Liver (tissue), 9 donors: Measurements from ENCODE around the gene CCDC141. TPM values are rescaled to one million over a fixed set of nuclear protein-coding genes. Genes with fewer than 3 reads are reported as not detected.

Experiments
- DNase-seq: peaks from one replicate; pipeline ENCODE4 v3.0.0-alpha.2; 2017; ENCODE audit warnings: low spot score
- H3K27ac ChIP-seq, 2 donors: one replicate each; pipeline ENCODE4 v1.7.0; 2013; ENCODE audit warnings: inconsistent platforms in 2 of 2, low read length in 2 of 2, control low read depth in 1 of 2, low read depth in 1 of 2, mild to moderate bottlenecking in 1 of 2
- H3K27me3 ChIP-seq, 4 donors: one replicate each; pipeline versions ENCODE4 v1.6.1 to v1.7.0; 2013; ENCODE audit warnings: low read length in 3 of 4, inconsistent platforms in 1 of 4, mild to moderate bottlenecking in 1 of 4, moderate library complexity in 1 of 4; ENCODE audit not compliant: control insufficient read depth in 4 of 4, insufficient read depth in 4 of 4
- H3K36me3 ChIP-seq, 4 donors: one replicate each; pipeline versions ENCODE4 v1.6.1 to v1.7.0; 2013; ENCODE audit warnings: low read length in 3 of 4, mild to moderate bottlenecking in 3 of 4, low read depth in 1 of 4, moderate library complexity in 1 of 4; ENCODE audit not compliant: control insufficient read depth in 4 of 4, insufficient read depth in 3 of 4
- H3K4me1 ChIP-seq, 4 donors: one replicate each; pipeline versions ENCODE4 v1.6.1 to v1.7.0; 2013; ENCODE audit warnings: low read length in 3 of 4, mild to moderate bottlenecking in 3 of 4, moderate library complexity in 1 of 4; ENCODE audit not compliant: control insufficient read depth in 4 of 4, insufficient read depth in 4 of 4
- H3K4me3 ChIP-seq, 3 donors: one replicate each; pipeline versions ENCODE4 v1.6.1 to v1.7.0; 2013; ENCODE audit warnings: low read length in 3 of 3, control low read depth in 1 of 3, low read depth in 1 of 3, mild to moderate bottlenecking in 1 of 3
- H3K9ac ChIP-seq, 2 donors: one replicate each; pipeline ENCODE4 v1.7.0; 2013; ENCODE audit warnings: low read length in 2 of 2, mild to moderate bottlenecking in 2 of 2, moderate library complexity in 2 of 2, control low read depth in 1 of 2, low read depth in 1 of 2
- H3K9me3 ChIP-seq, 4 donors: one replicate each; pipeline versions ENCODE4 v1.6.1 to v1.7.0; 2013; ENCODE audit warnings: low read length in 3 of 4; ENCODE audit not compliant: control insufficient read depth in 4 of 4
- FOXA1 ChIP-seq: IDR thresholded peaks from 2 replicates; pipeline ENCODE4 v1.6.1; 2016; ENCODE audit warnings: antibody characterized with exemption
- HNF4G ChIP-seq: IDR thresholded peaks from 2 replicates; pipeline ENCODE4 v1.6.1; 2016; ENCODE audit warnings: antibody characterized with exemption
- JUND ChIP-seq, 2 donors: IDR thresholded peaks; 2 replicates each; pipeline ENCODE4 v1.6.1; 2016; ENCODE audit warnings: antibody characterized with exemption in 2 of 2
- NR2F2 ChIP-seq: IDR thresholded peaks from 2 replicates; pipeline ENCODE4 v1.6.1; 2016; ENCODE audit warnings: antibody characterized with exemption
- RAD21 ChIP-seq, 2 donors: IDR thresholded peaks; 2 replicates each; pipeline ENCODE4 v1.6.1; 2016; ENCODE audit warnings: antibody characterized with exemption in 2 of 2, mild to moderate bottlenecking in 2 of 2
- RXRA ChIP-seq, 2 donors: IDR thresholded peaks; 2 replicates each; pipeline ENCODE4 v1.6.1; 2017 to 2018; ENCODE audit warnings: antibody characterized with exemption in 2 of 2, mild to moderate bottlenecking in 1 of 2
- SP1 ChIP-seq: IDR thresholded peaks from 2 replicates; pipeline ENCODE4 v1.6.1; 2018; ENCODE audit warnings: antibody characterized with exemption, mild to moderate bottlenecking
- TAF1 ChIP-seq: conservative IDR thresholded peaks from 2 replicates; pipeline ENCODE4 v1.6.1; 2016; ENCODE audit warnings: antibody characterized with exemption, mild to moderate bottlenecking
- YY1 ChIP-seq: IDR thresholded peaks from 2 replicates; pipeline ENCODE4 v1.6.1; 2016; ENCODE audit warnings: antibody characterized with exemption, mild to moderate bottlenecking
- WGBS: extraction: QIAGEN DNeasy Blood & Tissue Kit; methylation state at CpG from one replicate; pipeline ENCODE4 v1.1.7; 2013; 5-methylcytosine and 5-hydroxymethylcytosine counted together
- polyA plus RNA-seq, 2 donors: library from polyadenylated mRNA; stranded (reverse) in 1 of 2; unstranded in 1 of 2; fragments of 200-250 nt in 1 of 2; fragments of >200 nt in 1 of 2; fragmentation: Nextera tagmentation in 1 of 2; extraction: Ambion mirVana in 1 of 2; gene quantifications; one replicate each; pipeline versions ENCODE4 v1.2.1 to v1.2.3, GENCODE V29; 2013 to 2015
- total RNA-seq, 2 donors: library from RNA; depleted of rRNA; stranded (reverse); fragments of >200 nt; gene quantifications; one replicate each; pipeline ENCODE4 v1.2.3, GENCODE V29; 2014
- TF ChIP-seq, protein P1 (sequence below): IDR thresholded peaks from 2 replicates; pipeline ENCODE4 v1.6.1; 2016; ENCODE audit warnings: antibody characterized with exemption
- TF ChIP-seq, protein P2 (sequence below): fragments of 150-350 bp; IDR thresholded peaks from 2 replicates; pipeline ENCODE4 v1.5.1; 2017; ENCODE audit warnings: improper control_type of control experiment, low read depth, low read length; ENCODE audit not compliant: missing input control
- TF ChIP-seq, protein P3 (sequence below): IDR thresholded peaks from 2 replicates; pipeline ENCODE4 v1.6.1; 2016; ENCODE audit warnings: antibody characterized with exemption
- TF ChIP-seq, protein P4 (sequence below): IDR thresholded peaks from 2 replicates; pipeline ENCODE4 v1.6.1; 2016; ENCODE audit warnings: antibody characterized with exemption, mild to moderate bottlenecking
- TF ChIP-seq, protein P5 (sequence below): IDR thresholded peaks from 2 replicates; pipeline ENCODE4 v1.6.1; 2016; ENCODE audit warnings: antibody characterized with exemption
- donor health status: healthy.
- donor health status: healthy.
- donor health status: healthy.
- donor health status: healthy.
- donor health status: healthy.

CCDC141 gene
- total and polyA plus RNA-seq, 4 donors, result 0.05 to 1.0 (median 0.39) TPM

DNA sequence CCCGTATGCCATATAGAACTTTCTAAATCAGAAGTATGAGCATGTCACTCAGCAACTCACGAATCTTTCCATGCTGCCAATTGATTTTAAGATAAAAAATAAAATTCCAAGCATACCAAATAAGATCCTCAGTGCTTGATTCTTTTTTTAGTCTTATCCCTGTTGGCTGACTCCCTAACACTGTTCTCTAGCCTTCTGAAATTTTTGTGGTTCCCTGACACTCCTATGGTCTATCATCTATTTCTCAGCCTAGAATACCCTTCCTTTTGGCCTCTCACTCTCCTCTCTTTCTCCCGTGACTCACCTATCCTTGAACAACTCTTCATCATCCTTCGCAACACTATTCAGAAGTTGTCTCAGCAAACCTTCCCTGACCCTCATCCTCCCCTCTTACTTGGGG, 50.5 kb downstream of the CCDC141 start:
- Histone ChIP-seq H3K27me3 (no peaks in the 10 kb centered on the region), H3K4me1 (no peaks in the 10 kb centered on the region), H3K36me3 (no peaks in the 10 kb centered on the region), H3K9me3 (no peaks in the 10 kb centered on the region), H3K27ac (no peak overlapping the region), H3K9ac (no peak overlapping the region), H3K4me3 (no peak overlapping the region)
- DNase-seq, result no peak
- 85% methylated on average over 4 of the region's 4 CpGs for whole genome bisulfite sequencing
- TF ChIP-seq, protein P1, sequence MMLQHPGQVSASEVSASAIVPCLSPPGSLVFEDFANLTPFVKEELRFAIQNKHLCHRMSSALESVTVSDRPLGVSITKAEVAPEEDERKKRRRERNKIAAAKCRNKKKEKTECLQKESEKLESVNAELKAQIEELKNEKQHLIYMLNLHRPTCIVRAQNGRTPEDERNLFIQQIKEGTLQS, result no peak
- TF ChIP-seq, protein P2, sequence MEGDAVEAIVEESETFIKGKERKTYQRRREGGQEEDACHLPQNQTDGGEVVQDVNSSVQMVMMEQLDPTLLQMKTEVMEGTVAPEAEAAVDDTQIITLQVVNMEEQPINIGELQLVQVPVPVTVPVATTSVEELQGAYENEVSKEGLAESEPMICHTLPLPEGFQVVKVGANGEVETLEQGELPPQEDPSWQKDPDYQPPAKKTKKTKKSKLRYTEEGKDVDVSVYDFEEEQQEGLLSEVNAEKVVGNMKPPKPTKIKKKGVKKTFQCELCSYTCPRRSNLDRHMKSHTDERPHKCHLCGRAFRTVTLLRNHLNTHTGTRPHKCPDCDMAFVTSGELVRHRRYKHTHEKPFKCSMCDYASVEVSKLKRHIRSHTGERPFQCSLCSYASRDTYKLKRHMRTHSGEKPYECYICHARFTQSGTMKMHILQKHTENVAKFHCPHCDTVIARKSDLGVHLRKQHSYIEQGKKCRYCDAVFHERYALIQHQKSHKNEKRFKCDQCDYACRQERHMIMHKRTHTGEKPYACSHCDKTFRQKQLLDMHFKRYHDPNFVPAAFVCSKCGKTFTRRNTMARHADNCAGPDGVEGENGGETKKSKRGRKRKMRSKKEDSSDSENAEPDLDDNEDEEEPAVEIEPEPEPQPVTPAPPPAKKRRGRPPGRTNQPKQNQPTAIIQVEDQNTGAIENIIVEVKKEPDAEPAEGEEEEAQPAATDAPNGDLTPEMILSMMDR, result no peak

DNA sequence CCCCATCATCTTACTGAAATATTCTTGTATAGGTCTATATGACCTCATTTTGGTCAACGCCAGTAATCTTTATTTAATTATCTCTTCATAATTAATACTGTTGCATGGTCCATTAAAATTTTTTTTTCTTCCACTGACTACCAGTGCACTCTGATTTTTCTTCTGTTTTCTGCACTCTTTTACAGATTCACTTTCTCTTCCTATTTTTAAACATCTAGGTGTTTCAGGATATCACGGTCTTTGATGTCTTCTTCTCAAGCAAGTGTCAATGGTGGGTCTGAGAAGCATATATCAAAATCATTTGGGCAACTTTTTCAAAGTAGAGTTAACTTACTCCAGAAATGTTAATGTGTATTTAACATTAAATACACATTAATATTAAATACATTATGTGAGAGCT, 51.4 kb downstream of the CCDC141 start:
- H3K27ac ChIP-seq, result no peak overlapping the region
- WGBS, result 88% methylated on average over 2 of the region's 2 CpGs

DNA sequence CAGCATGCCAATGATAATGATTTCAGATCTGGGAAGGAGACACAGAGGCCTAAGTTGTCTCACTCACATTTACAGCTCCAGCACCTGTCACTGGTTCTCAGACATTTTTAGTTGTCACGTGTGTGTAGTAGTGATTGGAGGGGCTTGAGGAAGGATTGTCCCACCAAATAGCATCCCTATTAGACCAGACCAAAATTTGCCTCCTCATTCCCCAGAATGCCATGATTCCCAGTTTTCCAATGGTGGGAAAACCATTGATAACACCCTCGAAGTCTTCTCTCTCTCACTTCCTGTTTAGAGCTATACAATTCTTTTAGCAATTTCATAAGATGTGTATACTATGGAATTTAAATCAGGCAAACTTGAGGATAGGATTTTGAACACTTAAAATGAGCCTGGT, 52.5 kb downstream of the CCDC141 start:
- H3K9me3 ChIP-seq, result no peaks in the 10 kb centered on the region
- H3K4me3 ChIP-seq, result no peak overlapping the region
- H3K9ac ChIP-seq, result no peak overlapping the region

More for the DNA sequence above, 51.4 kb downstream of the CCDC141 start:
- H3K4me1 ChIP-seq, result peaks cover 0 to 7% (median 0%) of the 10 kb centered on the region in 4 donors
- no peaks in the 10 kb centered on the region for H3K27me3 ChIP-seq
- TF ChIP-seq JUND (IDR thresholded peaks at IDR 0.05) (no peak), NR2F2 (no peak), TAF1 (no peak), HNF4G (no peak), RAD21 (IDR thresholded peaks at IDR 0.05) (no peak), YY1 (no peak)
- TF ChIP-seq, protein P1, result no peak
- TF ChIP-seq, protein P3, sequence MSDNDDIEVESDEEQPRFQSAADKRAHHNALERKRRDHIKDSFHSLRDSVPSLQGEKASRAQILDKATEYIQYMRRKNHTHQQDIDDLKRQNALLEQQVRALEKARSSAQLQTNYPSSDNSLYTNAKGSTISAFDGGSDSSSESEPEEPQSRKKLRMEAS, result no peak
- no peaks in the 10 kb centered on the region for H3K9me3 ChIP-seq
- H3K36me3 ChIP-seq, result no peaks in the 10 kb centered on the region
- no peak overlapping the region for H3K4me3 ChIP-seq
- H3K9ac ChIP-seq, result no peak overlapping the region
- DNase-seq, result no peak

More for the DNA sequence above, 52.5 kb downstream of the CCDC141 start:
- Histone ChIP-seq H3K36me3 (no peaks in the 10 kb centered on the region), H3K4me1 (peaks cover 0 to 8% (median 0%) of the 10 kb centered on the region in 4 donors), H3K27me3 (no peaks in the 10 kb centered on the region), H3K27ac (no peak overlapping the region)
- no peak for DNase-seq
- 78% methylated on average over 2 of the region's 2 CpGs for WGBS
- TF ChIP-seq NR2F2, result no peak
- TF ChIP-seq FOXA1, result no peak
- TF ChIP-seq, protein P4, sequence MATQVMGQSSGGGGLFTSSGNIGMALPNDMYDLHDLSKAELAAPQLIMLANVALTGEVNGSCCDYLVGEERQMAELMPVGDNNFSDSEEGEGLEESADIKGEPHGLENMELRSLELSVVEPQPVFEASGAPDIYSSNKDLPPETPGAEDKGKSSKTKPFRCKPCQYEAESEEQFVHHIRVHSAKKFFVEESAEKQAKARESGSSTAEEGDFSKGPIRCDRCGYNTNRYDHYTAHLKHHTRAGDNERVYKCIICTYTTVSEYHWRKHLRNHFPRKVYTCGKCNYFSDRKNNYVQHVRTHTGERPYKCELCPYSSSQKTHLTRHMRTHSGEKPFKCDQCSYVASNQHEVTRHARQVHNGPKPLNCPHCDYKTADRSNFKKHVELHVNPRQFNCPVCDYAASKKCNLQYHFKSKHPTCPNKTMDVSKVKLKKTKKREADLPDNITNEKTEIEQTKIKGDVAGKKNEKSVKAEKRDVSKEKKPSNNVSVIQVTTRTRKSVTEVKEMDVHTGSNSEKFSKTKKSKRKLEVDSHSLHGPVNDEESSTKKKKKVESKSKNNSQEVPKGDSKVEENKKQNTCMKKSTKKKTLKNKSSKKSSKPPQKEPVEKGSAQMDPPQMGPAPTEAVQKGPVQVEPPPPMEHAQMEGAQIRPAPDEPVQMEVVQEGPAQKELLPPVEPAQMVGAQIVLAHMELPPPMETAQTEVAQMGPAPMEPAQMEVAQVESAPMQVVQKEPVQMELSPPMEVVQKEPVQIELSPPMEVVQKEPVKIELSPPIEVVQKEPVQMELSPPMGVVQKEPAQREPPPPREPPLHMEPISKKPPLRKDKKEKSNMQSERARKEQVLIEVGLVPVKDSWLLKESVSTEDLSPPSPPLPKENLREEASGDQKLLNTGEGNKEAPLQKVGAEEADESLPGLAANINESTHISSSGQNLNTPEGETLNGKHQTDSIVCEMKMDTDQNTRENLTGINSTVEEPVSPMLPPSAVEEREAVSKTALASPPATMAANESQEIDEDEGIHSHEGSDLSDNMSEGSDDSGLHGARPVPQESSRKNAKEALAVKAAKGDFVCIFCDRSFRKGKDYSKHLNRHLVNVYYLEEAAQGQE, result no peak
- TF ChIP-seq SP1, result no peak
- TF ChIP-seq JUND (IDR thresholded peaks at IDR 0.05), result no peak
- TF ChIP-seq, protein P5, sequence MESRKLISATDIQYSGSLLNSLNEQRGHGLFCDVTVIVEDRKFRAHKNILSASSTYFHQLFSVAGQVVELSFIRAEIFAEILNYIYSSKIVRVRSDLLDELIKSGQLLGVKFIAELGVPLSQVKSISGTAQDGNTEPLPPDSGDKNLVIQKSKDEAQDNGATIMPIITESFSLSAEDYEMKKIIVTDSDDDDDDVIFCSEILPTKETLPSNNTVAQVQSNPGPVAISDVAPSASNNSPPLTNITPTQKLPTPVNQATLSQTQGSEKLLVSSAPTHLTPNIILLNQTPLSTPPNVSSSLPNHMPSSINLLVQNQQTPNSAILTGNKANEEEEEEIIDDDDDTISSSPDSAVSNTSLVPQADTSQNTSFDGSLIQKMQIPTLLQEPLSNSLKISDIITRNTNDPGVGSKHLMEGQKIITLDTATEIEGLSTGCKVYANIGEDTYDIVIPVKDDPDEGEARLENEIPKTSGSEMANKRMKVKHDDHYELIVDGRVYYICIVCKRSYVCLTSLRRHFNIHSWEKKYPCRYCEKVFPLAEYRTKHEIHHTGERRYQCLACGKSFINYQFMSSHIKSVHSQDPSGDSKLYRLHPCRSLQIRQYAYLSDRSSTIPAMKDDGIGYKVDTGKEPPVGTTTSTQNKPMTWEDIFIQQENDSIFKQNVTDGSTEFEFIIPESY, result no peak
- no peak for TF ChIP-seq RXRA (IDR thresholded peaks at IDR 0.05)
